Activated gamma-delta T cell (primary cell): ENCODE measurements around the gene SLC25A13.

Experiments
- DNase-seq: peaks from one replicate; lab custom pipeline; 2025; lab: John Stamatoyannopoulos, UW

The SLC25A13 gene

DNA sequence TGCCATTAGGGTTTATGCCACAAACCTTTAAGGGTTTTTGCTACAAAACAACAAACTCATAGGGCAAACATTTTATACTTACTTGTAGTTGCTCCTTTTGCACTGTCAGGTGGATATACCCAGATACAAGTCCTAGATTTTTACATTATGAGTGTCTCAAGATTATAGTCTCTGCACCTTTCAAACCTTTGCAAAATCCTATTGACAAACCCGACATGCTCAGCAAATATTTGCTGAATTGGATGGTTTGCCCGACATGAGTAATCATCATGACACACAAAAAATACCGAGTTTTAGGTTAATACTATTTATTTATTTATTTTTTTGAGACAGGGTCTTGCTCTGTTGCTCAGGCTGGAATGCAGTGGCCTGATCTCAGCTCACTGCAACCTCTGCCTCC is 117.3 kb downstream of the SLC25A13 start:
- no peak for DNase-seq

GRCh38 chr7:96203786-96204185 is 118.1 kb downstream of the SLC25A13 start:
- no peak for DNase-seq

- DNase-seq, result no peak
These were observed 119.8 kb downstream of the SLC25A13 start for GRCh38 chr7:96202102-96202501.

DNA sequence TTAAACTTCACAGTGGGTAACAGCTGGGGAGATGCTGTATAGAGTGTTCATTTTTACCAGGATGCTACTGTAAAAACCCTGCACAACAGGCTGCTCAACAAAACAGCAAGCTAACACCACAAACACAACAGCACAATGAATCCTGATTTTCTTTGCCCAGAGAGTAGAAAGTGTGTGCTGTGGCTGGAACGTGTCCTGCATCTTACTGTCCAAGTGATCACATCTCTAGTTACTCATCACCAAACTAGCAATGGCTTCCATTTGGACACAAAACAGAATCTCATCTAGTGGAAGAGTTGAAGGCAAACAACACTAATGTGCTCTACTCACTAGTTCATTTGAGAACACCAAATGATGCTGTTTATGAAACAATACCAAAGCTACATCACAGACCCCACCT is 121.2 kb downstream of the SLC25A13 start:
- no peak for DNase-seq

DNA sequence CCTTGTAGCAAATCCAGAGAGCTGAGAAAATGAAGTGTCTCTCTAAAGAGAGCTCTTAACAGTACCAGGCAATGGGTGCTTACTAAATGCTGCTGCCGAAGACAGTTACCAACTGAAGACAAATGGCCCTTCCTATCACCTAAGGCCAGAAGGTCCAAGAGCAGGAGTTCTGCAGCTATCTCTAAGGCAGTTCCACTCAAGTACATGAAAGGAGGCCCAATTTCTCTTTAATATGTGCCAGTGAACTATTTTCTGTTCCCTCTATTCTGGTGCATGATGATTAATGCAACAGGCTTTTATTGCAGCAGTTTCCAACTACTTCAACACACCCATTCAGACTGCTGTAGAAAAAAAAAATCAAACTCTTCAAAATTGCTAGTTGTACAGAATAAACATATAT is 122.5 kb downstream of the SLC25A13 start:
- DNase-seq, result no peak

DNA sequence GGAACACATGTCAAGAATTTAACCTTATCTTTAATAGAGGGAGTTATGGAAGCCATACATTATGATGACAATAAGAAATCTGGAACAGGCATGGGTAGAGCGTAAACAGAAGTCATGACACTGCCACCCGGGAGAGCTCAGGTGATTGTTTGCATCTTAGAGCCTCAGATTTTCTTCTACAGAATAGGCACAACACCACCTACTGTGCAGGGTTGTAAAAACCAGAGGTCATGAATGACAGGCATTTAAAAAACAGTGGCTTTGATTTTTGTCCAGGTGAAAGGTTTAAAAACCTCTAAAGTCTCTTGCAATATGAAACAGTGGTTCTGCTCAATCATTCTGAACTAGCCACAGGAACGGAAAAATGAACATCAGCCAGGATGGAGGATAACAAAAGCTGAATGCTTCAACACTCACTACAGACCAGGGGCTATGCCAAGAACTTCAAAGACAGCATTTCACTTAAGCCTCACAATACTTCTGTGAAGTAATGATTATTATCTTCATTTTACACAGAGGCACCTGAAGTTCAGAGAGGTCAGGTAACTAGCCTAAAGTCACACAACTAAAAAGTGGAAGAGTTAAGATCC is 123.8 kb downstream of the SLC25A13 start:
- no peak for DNase-seq

- DNase-seq, result no peak
These were observed 125.2 kb downstream of the SLC25A13 start for GRCh38 chr7:96196676-96197075.

DNA sequence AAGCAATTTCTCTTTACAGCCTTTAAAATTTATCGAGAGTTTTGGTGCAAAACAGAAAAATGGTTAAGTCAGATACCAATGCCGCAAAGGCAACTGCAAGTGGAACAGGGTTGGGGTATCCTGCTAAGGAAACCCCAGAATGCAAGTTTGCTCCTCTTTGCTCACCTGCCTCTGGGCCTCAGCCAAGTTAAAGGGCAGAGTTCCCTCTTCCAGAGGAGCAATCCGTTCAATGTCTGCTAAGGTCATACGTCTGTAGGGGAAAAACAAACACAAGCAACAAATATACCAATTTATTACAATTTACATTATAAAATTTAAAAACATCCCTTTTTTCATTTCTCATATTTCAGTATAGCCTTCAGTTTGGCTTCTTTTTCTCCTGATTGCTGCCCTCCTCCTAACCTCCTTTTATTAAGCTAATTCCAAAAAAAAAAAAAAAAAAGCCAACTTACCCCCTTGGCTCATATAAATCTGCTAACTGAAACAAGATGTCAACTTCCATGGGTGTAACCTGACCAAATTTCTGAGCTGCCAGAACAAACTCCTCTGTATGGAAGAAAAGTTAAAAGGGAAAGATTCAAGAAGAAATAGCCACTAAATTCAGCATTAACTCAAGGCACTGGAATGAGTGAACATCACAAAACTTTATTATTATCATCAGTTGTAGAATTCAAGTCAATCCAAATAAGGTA is 132.6 kb downstream of the SLC25A13 start:
- no peak for DNase-seq

GRCh38 chr7:96188591-96188991 is 133.3 kb downstream of the SLC25A13 start:
- no peak for DNase-seq

DNA sequence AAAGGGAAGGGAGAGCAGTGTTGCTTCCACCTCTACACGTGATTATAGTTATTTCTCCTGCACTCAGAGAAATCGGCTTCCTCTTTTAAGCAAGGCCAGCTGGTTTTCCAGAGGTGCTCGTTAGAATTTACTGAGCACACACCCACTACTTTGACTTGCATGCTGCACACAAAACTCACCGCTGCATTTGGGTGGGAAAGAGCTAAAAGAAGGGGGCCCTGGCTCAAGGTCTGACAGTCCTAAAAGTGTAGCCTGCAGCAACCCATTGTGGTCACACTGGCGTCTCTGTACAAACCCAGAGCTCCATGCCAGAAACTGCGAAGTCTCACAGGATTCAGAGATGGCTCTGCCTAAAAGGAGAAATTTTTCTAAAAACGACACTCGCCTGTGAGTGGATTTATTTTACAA is 133.7 kb downstream of the SLC25A13 start:
- no peak for DNase-seq

DNA sequence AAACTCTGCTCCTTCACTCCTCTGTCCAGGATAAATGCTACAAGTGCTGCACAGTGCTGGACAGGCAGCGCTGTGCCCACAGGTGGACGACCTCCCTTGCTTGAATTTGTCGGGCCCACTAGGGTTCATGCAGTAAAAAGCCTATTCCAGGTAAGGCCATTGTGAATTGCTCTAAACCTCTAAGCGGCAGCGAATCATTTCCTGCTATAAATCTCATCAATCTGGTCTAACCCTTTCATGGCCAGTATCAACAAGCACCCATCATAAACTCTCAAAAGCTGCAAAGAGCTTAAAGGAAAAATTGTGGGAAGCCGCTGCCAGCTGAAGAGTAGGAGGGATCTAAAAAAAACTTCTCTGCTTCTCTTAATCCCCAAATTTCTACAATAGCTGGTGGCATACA is 134.2 kb downstream of the SLC25A13 start:
- no peak for DNase-seq

DNA sequence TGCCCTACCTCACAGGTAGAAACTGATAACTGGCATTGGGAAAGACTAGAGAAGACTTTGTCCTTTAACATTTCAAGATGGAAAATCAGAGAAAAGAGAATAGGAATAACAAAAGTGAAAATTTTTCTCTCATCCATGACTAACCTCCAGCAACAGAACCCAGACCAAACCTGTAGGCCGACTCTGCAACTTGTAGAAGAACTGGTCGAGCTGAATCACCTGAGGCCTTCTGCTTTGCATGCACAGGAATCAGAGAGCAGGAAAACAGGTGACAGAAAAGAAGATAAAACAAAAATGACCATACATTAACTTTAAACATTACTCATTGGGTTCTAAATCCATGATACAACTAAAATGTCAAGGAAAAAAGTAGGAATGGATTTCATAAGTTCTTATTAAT is 137.1 kb downstream of the SLC25A13 start:
- no peak for DNase-seq

- DNase-seq, result no peak
These were observed 138.7 kb downstream of the SLC25A13 start for GRCh38 chr7:96183163-96183670.

DNA sequence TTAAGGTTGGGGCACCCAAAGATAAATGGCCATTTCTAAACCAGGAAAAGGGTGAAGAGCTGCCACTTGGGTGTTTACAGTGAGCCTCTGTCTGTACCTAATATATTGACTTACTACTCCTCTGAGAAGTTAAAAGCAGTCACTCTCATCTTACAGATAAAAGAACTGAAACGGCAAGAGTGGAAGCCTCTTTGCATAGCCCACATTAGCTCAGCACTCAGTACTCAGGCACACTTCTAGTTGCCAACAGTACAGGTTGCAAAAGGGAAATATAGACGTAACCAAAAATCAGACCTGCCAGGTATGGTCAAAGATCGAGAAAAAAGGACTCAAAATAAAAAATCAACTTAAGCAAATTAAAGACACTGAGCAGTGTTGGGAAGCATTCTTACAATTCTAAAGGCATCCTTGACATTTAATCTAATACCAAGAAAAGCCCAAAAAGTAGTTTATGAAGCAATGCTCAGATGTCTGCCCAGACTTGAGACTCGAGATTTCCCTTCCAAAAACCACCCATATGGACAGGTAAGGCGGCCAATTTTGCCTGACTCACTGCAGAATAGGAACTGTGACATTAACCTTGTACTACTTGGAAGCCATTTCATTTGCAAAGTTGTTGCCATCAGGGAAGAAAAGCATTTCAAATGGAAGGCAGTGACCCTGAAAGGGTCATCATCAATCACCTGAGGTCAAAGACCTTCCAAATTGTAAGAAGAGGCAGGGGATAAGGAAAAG is 139.3 kb downstream of the SLC25A13 start:
- DNase-seq, result no peak

- no peak for DNase-seq
These were observed 140.7 kb downstream of the SLC25A13 start for GRCh38 chr7:96181174-96181573.

DNA sequence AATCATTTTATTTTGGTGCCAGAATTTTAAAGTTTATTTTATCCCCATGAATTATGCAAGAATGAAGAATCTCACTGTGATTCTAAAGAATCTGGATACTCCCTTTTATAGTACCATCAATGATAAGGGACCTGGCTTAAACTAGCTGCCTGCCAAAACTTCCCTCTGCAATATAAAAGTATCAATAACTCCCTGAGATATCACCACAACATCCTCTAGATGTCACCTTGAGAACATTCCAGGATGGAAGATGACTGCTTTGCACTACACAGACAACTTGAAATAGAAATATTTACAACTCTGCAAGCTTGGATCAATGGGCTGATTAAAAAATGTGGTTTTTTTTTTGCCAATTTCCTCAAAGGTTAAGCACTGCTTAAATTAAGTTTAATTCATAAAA is 142.1 kb downstream of the SLC25A13 start:
- no peak for DNase-seq

GRCh38 chr7:96179341-96179740 is 142.6 kb downstream of the SLC25A13 start:
- no peak for DNase-seq

DNA sequence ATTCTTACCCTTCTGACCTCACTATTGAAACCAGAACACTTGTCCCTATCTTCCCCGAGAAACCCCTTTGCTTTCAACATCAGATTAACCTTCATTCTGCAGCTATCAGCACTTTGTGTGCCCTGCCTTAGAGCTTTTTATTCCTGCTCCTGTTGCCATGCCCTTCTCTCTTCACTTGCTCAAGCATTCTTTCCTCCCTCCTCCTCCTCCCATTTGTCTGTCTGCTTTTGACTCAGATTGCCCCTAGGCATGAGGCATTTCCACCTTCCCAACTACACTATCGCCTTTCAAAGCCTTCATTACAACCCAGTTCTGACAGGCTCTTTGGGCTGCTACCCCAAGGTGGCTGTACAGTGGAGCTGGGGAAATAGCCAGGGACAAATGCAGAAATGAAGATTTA is 143.3 kb downstream of the SLC25A13 start:
- DNase-seq, result no peak

DNA sequence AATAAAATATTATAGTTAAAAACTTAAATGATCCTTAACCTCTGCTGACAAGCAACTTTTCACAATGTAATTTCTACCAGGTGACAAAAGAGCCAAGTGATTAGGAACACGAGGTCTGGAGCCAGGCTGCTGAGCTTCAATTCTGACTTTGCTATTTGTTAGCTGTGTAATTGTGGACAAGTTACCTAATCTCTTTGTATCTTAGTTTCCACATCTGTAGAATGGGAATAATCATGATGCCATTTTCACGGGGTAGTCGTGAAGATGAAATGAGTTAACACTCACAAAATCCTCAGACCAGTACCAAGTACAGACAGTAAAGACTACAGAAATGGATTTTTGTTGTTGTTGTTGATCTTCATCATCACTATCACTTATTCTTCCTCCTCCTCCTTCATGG is 144.5 kb downstream of the SLC25A13 start:
- no peak for DNase-seq

- DNase-seq, result no peak
These were observed 147.1 kb downstream of the SLC25A13 start for GRCh38 chr7:96174812-96175211.

- DNase-seq, result no peak
These were observed 148.1 kb downstream of the SLC25A13 start for GRCh38 chr7:96173781-96174180.

DNA sequence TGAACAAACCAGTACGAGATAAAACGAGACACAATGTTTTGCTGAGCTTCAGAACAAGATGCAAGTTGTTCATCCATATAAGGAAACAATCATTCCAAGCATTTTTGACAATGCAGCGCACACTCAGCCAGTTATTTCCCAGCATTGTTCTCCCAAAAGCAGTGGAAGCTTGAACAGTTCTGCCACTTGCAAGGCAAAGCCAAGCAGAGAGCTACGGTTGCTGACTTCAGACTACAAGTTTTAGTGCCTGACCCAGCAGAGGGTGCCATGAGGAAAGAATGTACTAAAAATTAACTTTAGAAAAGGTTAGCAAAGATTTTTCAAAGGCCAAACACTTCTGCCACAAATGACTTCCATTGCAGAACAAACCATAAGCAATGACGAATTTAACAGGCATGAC is 152.5 kb downstream of the SLC25A13 start:
- DNase-seq, result no peak

- DNase-seq, result no peak
These were observed 154.5 kb downstream of the SLC25A13 start for GRCh38 chr7:96167424-96167823.
